Measurements from ENCODE around the gene RGL1. TPM values are rescaled to one million over a fixed set of nuclear protein-coding genes. Genes with fewer than 3 reads are reported as not detected.

The RGL1 gene
- total RNA-seq, 1 experiment from 2014 or later = 1.5 TPM

DNA sequence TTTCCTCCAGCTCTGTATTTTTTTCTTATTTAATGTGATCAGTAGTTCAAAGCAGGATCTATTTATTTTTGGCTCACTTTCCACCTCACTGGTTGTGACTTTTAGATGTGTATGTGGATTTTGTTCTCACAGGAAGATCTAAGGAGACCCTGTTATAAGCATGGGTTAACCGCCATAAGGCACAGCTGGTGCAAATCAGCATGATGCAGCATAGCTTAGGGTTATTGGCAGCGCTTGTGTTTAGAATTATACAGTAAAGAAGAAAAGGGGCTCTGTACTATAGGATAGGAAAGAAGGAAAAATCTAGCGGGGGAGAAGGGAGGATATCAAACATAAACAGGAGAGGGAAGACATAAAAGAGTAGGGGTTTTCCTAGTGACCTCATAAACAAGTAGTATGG, 26.9 kb upstream of the RGL1 start:
- CTCF ChIA-PET = no interaction called here
- Histone ChIP-seq H3K4me2 (ENCODE audit: low read length) (no peak overlapping the region), H2AFZ (ENCODE audit: low read length) (no peak overlapping the region), H3K27ac (ENCODE audit: low read length) (no peak overlapping the region), H3K36me3 (ENCODE audit: low read depth, low read length) (no peaks in the 10 kb centered on the region), H3F3A (ENCODE audit: low read length, unreplicated experiment) (no peaks in the 10 kb centered on the region), H4K20me1 (ENCODE audit: low read length) (no peaks in the 10 kb centered on the region), H3K4me1 (ENCODE audit: insufficient read depth, low read length) (peaks cover 2% of the 10 kb centered on the region; the same call in 1 of the 2 replicates), H3K79me2 (ENCODE audit: low read length) (no peaks in the 10 kb centered on the region), H3K9me2 (replicated peaks; ENCODE audit: low read length) (no peaks in the 10 kb centered on the region), H3K4me3 (ENCODE audit: low read length) (no peak overlapping the region), H3K27me3 (ENCODE audit: low read length) (no peaks in the 10 kb centered on the region), H3K9me3 (ENCODE audit: low read length) (0 out of 2 replicates have a peak, but pooled peaks cover 7% of the 10 kb centered on the region), H3K9ac (ENCODE audit: low read length) (no peak overlapping the region)
- ATAC-seq (no peak), DNase-seq (no peak)
- intact Hi-C loops (cut with micrococcal nuclease) = no loop called here
- BruUV-seq (replicated peaks) = no TSS peak
- TF ChIP-seq EZH2 (IDR thresholded peaks at IDR 0.05; ENCODE audit: low read length, unreplicated experiment) = no peak
- TF ChIP-seq EZH2phosphoT487 (IDR thresholded peaks at IDR 0.05; ENCODE audit: borderline replicate concordance, low read length) = no peak
- TF ChIP-seq, protein P1, sequence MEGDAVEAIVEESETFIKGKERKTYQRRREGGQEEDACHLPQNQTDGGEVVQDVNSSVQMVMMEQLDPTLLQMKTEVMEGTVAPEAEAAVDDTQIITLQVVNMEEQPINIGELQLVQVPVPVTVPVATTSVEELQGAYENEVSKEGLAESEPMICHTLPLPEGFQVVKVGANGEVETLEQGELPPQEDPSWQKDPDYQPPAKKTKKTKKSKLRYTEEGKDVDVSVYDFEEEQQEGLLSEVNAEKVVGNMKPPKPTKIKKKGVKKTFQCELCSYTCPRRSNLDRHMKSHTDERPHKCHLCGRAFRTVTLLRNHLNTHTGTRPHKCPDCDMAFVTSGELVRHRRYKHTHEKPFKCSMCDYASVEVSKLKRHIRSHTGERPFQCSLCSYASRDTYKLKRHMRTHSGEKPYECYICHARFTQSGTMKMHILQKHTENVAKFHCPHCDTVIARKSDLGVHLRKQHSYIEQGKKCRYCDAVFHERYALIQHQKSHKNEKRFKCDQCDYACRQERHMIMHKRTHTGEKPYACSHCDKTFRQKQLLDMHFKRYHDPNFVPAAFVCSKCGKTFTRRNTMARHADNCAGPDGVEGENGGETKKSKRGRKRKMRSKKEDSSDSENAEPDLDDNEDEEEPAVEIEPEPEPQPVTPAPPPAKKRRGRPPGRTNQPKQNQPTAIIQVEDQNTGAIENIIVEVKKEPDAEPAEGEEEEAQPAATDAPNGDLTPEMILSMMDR (conservative IDR thresholded peaks at IDR 0.05; ENCODE audit: low read depth, low read length) = no peak
- POLR2A ChIA-PET (ENCODE audit: unreplicated experiment) = interaction anchor here (0.6 kb wide), 1 partner anchor 114 kb away, joined by 3 read pairs; no protein-coding TSS in a partner anchor

DNA sequence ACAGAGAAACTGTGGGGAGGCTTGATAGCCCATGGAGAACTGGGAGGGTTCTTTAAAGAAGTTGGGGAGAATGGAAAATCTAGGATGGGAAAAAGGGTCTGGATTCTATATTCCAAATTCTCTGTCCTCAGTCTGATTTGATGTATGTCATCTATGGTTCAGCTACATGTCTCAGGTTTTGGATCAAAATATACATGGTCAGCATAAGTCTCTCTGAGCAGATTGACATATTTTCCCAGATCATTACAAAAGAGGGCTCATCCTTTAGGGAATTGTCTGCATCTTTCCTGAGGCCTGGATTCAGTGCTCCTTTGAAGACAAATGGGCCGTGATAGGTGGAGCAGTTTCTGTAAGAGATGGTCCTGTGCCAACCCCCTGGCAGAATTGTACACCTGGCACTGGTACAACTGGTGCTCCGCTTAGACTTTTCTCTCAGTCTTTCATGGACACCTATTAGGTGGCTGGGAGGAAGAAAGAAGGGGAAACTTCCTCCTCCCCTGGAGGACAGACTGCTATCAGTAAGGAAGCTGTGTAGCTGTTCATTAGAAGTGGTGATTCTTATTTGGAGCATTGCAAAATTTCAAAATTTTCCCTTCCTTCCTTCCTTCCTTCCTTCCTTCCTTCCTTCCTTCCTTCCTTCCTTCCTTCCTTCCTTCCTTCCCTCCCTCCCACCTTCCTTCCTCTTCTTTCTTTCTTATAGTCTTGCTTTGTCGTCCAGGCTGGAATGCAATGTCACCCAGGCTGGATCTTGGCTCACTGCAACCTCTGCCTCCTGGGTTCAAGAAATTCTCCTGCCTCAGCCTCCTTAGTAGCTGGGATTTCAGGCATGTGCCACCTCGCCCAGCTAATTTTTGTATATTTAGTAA, 26.1 kb upstream of the RGL1 start:
- Histone ChIP-seq H4K20me1 (ENCODE audit: low read length) (no peaks in the 10 kb centered on the region), H3K9me3 (ENCODE audit: low read length) (0 out of 2 replicates have a peak, but pooled peaks cover 7% of the 10 kb centered on the region), H3K27ac (ENCODE audit: low read length) (no peak overlapping the region), H3K9ac (ENCODE audit: low read length) (no peak overlapping the region), H3K4me2 (ENCODE audit: low read length) (no peak overlapping the region), H3K9me2 (replicated peaks; ENCODE audit: low read length) (no peaks in the 10 kb centered on the region), H3K4me1 (ENCODE audit: insufficient read depth, low read length) (peaks cover 9% of the 10 kb centered on the region), H3K36me3 (ENCODE audit: low read depth, low read length) (no peaks in the 10 kb centered on the region), H3K4me3 (ENCODE audit: low read length) (no peak overlapping the region), H3F3A (ENCODE audit: low read length, unreplicated experiment) (no peaks in the 10 kb centered on the region), H3K27me3 (ENCODE audit: low read length) (no peaks in the 10 kb centered on the region), H2AFZ (ENCODE audit: low read length) (no peak overlapping the region), H3K79me2 (ENCODE audit: low read length) (no peaks in the 10 kb centered on the region)
- no TSS peak for BruUV-seq (replicated peaks)
- TF ChIP-seq, protein P1 (conservative IDR thresholded peaks at IDR 0.05; ENCODE audit: low read depth, low read length) = no peak
- TF ChIP-seq EZH2 (IDR thresholded peaks at IDR 0.05; ENCODE audit: low read length, unreplicated experiment) (no peak), EZH2phosphoT487 (IDR thresholded peaks at IDR 0.05; ENCODE audit: borderline replicate concordance, low read length) (no peak)
- no peak for ATAC-seq
- DNase-seq = no peak
- ChIA-PET POLR2A (ENCODE audit: unreplicated experiment) (no interaction called here), CTCF (no interaction called here)
- intact Hi-C loops (cut with micrococcal nuclease) = no loop called here

DNA sequence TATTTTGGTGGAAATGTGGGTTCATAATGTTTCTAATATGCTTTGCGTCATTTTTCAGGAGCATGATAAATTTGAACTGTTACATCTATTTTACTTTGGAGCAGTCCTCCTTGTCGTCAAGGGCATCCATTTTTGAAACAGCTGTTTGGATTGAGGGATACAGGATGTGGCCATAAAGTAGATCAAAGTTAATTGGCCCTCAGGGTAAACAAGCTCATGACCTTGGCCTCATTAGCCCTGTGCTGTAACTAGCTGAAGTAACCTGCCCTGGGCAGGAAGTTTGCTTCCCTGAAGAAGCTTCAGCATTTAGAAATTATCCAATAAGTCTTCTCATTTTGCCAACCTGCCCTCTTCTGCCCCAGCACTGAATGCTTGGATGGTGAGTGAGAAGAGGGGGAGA, 24.8 kb upstream of the RGL1 start:
- Histone ChIP-seq H3K4me2 (ENCODE audit: low read length) (no peak overlapping the region), H3K36me3 (ENCODE audit: low read depth, low read length) (no peaks in the 10 kb centered on the region), H2AFZ (ENCODE audit: low read length) (no peak overlapping the region), H3K9ac (ENCODE audit: low read length) (no peak overlapping the region), H3K79me2 (ENCODE audit: low read length) (no peaks in the 10 kb centered on the region), H3K4me1 (ENCODE audit: insufficient read depth, low read length) (peaks cover 12% of the 10 kb centered on the region), H3F3A (ENCODE audit: low read length, unreplicated experiment) (no peaks in the 10 kb centered on the region), H3K27me3 (ENCODE audit: low read length) (no peaks in the 10 kb centered on the region), H3K9me3 (ENCODE audit: low read length) (0 out of 2 replicates have a peak, but pooled peaks cover 2% of the 10 kb centered on the region), H4K20me1 (ENCODE audit: low read length) (no peaks in the 10 kb centered on the region), H3K9me2 (replicated peaks; ENCODE audit: low read length) (no peaks in the 10 kb centered on the region), H3K27ac (ENCODE audit: low read length) (no peak overlapping the region), H3K4me3 (ENCODE audit: low read length) (no peak overlapping the region)
- DNase-seq (no peak), ATAC-seq (no peak)
- POLR2A ChIA-PET (ENCODE audit: unreplicated experiment) = no interaction called here
- TF ChIP-seq, protein P1 (conservative IDR thresholded peaks at IDR 0.05; ENCODE audit: low read depth, low read length) = no peak
- no peak for TF ChIP-seq EZH2 (IDR thresholded peaks at IDR 0.05; ENCODE audit: low read length, unreplicated experiment)
- no peak for TF ChIP-seq EZH2phosphoT487 (IDR thresholded peaks at IDR 0.05; ENCODE audit: borderline replicate concordance, low read length)
- BruUV-seq (replicated peaks) = no TSS peak
- intact Hi-C loops (cut with micrococcal nuclease) = no loop called here
- CTCF ChIA-PET = no interaction called here

All from PC-3 (cell line).